22Rv1 (cell line): ENCODE data around the gene PPIF.

Experiments used
- ZFX ChIP-seq: fragments of 450-650 bp; IDR thresholded peaks from 2 replicates; pipeline ENCODE4 v1.6.1; 2017; ENCODE audit warnings: antibody characterized with exemption, borderline replicate concordance
- TF ChIP-seq, protein P1 (sequence below): fragments of 450-650 bp; IDR thresholded peaks from 2 replicates; pipeline ENCODE4 v1.5.1; 2017; ENCODE audit warnings: mild to moderate bottlenecking

DNA sequence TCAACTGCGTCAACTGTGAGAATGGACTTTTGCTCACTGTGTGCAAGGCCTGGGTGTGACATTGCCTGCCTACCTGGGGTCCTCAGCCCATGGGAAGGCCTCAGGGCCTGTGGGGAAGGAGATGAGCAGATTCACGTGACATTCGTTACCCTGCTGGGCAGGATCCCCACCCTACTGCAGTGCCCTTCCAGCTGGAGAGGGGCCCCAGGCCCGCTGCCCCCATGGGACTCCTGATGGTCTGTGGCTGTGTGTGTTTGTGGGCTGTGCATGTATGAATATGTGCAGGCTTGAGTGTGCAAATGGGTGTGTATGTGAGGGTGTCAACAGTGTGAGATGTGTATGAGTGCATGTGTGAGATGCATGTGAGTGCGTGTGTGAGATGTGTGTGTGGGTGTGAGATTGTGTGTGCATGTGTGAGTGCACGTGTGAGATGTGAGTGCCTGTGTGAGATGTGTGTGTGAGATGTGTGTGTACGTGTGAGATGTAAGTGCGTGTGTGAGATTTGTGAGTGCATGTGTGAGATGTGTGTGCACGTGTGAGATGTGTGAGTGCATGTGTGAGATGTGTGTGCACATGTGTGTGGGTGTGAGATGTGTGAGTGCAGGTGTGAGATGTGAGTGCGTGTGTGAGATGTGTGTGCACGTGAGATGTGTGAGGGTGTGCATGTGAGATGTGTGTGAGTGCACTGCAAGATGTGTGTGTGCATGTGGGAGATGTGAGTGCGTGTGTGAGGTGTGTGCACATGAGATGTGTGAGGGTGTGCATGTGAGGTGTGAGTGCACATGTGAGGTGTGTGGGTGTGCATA lies 29.7 kb downstream of the PPIF start:
- TF ChIP-seq ZFX: no peak
- TF ChIP-seq, protein P1, sequence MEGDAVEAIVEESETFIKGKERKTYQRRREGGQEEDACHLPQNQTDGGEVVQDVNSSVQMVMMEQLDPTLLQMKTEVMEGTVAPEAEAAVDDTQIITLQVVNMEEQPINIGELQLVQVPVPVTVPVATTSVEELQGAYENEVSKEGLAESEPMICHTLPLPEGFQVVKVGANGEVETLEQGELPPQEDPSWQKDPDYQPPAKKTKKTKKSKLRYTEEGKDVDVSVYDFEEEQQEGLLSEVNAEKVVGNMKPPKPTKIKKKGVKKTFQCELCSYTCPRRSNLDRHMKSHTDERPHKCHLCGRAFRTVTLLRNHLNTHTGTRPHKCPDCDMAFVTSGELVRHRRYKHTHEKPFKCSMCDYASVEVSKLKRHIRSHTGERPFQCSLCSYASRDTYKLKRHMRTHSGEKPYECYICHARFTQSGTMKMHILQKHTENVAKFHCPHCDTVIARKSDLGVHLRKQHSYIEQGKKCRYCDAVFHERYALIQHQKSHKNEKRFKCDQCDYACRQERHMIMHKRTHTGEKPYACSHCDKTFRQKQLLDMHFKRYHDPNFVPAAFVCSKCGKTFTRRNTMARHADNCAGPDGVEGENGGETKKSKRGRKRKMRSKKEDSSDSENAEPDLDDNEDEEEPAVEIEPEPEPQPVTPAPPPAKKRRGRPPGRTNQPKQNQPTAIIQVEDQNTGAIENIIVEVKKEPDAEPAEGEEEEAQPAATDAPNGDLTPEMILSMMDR: no peak
